ENCODE data around the gene ATP8B1. TPM values are rescaled to one million over a fixed set of nuclear protein-coding genes. Genes with fewer than 3 reads are reported as not detected.

The ATP8B1 gene
- total RNA-seq, 4 donors from 2014 or later, result 17.4 to 26.2 (median 23.4) TPM

GRCh38 chr18:57755473-57756067, 47.5 kb downstream of the ATP8B1 start:
- H3K27me3 ChIP-seq, result no peaks in the 10 kb centered on the region
- H3K9me3 ChIP-seq, result no peaks in the 10 kb centered on the region
- H3K36me3 ChIP-seq, result peaks cover 0 to 16% of the 10 kb centered on the region in 2 donors
- WGBS, 2 donors (ENCODE audit: low coverage in 1 of 2), result 82 to 89% methylated on average over 4 to 7 of the region's 7 CpGs
- H3K4me1 ChIP-seq, result peaks cover 0 to 6% (median 0%) of the 10 kb centered on the region in 3 donors
- TF ChIP-seq EP300 (IDR thresholded peaks at IDR 0.05) (no peak), POLR2A (IDR thresholded peaks at IDR 0.05) (no peak), POLR2AphosphoS5 (IDR thresholded peaks at IDR 0.05) (no peak)
- TF ChIP-seq, protein P1, sequence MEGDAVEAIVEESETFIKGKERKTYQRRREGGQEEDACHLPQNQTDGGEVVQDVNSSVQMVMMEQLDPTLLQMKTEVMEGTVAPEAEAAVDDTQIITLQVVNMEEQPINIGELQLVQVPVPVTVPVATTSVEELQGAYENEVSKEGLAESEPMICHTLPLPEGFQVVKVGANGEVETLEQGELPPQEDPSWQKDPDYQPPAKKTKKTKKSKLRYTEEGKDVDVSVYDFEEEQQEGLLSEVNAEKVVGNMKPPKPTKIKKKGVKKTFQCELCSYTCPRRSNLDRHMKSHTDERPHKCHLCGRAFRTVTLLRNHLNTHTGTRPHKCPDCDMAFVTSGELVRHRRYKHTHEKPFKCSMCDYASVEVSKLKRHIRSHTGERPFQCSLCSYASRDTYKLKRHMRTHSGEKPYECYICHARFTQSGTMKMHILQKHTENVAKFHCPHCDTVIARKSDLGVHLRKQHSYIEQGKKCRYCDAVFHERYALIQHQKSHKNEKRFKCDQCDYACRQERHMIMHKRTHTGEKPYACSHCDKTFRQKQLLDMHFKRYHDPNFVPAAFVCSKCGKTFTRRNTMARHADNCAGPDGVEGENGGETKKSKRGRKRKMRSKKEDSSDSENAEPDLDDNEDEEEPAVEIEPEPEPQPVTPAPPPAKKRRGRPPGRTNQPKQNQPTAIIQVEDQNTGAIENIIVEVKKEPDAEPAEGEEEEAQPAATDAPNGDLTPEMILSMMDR (IDR thresholded peaks at IDR 0.05), result no peak
- H3K27ac ChIP-seq, result no peak overlapping the region
- H3K4me3 ChIP-seq, result no peak overlapping the region
- ATAC-seq, result no peak

DNA sequence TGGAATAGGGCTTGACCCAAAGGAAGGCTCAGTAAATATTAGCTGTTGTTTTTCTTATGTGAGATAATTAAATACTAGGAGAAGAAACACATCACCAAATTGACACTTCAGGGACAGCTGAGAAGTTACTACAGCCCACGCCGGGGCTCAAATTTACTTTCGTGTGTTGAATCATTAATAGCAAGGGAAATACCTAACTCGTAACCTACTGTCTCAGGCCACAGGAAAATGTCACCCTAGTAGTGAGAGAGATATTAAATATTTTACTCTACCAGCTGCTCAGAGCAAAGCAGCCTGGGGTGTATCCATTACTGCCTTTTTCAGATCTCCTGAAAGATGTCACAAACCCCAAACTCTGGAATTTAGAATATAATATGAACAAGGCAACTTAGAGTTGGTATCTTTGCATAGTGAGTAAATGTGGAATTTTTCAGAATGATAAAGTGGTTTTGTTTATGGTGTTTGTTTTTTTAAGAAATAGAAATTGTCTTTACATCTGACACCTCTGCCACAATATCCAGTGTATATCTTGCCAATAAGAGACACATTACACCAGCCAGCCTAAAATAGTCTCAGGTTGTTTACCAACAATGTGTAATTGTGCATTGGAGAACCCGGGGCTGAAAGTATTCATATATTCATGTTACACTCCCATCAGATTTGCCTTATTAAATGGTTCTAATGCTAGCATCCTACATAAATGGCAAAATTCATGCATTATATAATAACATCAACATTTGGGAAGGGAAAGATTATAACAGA, 48.4 kb downstream of the ATP8B1 start:
- H3K9me3 ChIP-seq, result no peaks in the 10 kb centered on the region
- TF ChIP-seq EP300 (IDR thresholded peaks at IDR 0.05) (no peak), POLR2A (IDR thresholded peaks at IDR 0.05) (no peak), POLR2AphosphoS5 (IDR thresholded peaks at IDR 0.05) (no peak)
- TF ChIP-seq, protein P1 (IDR thresholded peaks at IDR 0.05), result no peak
- no peak overlapping the region for H3K27ac ChIP-seq
- H3K27me3 ChIP-seq, result no peaks in the 10 kb centered on the region
- 71 to 91% methylated on average over 4 to 5 of the region's 5 CpGs for WGBS, 2 donors (ENCODE audit: low coverage in 1 of 2)
- H3K4me1 ChIP-seq, result peaks cover 0 to 8% (median 0%) of the 10 kb centered on the region in 3 donors
- peaks cover 0 to 8% of the 10 kb centered on the region in 2 donors for H3K36me3 ChIP-seq
- H3K4me3 ChIP-seq, result no peak overlapping the region
- no peak for ATAC-seq

GRCh38 chr18:57753063-57753462, 50.1 kb downstream of the ATP8B1 start:
- no peak overlapping the region for H3K4me3 ChIP-seq
- ATAC-seq, result no peak
- H3K27ac ChIP-seq, result no peak overlapping the region
- peaks cover 0 to 25% (median 7%) of the 10 kb centered on the region in 3 donors for H3K4me1 ChIP-seq
- WGBS, 2 donors (ENCODE audit: low coverage in 1 of 2), result 0 to 86% methylated on average over 1 of the region's 1 CpG
- no peaks in the 10 kb centered on the region for H3K9me3 ChIP-seq
- H3K27me3 ChIP-seq, result no peaks in the 10 kb centered on the region
- TF ChIP-seq POLR2A (IDR thresholded peaks at IDR 0.05) (no peak), EP300 (IDR thresholded peaks at IDR 0.05) (no peak), POLR2AphosphoS5 (IDR thresholded peaks at IDR 0.05) (no peak)
- TF ChIP-seq, protein P1 (IDR thresholded peaks at IDR 0.05), result no peak
- H3K36me3 ChIP-seq, result peaks cover 0 to 6% of the 10 kb centered on the region in 2 donors

DNA sequence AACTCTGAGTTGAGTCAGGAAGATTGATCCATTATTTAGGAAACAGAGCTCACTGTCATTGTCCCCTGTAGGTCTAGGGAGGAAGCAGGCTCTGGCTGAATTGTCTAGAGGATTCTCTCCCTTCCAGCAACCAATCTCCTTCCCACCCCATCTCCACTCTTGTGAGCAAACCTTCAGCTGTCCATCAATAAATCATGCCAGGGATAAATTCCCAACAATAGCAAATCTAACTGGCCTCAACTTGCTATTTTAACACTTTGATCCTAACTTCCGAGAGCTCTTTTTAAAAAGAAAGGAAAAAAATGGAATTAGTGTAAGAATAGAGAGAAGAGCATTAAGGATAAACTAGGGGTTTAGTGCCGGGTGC, 53.5 kb downstream of the ATP8B1 start:
- Histone ChIP-seq H3K4me1 (peaks cover 0 to 54% (median 7%) of the 10 kb centered on the region in 3 donors), H3K27me3 (no peaks in the 10 kb centered on the region), H3K27ac (no peak overlapping the region), H3K36me3 (no peaks in the 10 kb centered on the region), H3K9me3 (no peaks in the 10 kb centered on the region), H3K4me3 (no peak overlapping the region)
- no peak for ATAC-seq
- no peak for TF ChIP-seq POLR2AphosphoS5 (IDR thresholded peaks at IDR 0.05)
- TF ChIP-seq POLR2A (IDR thresholded peaks at IDR 0.05), result no peak
- TF ChIP-seq, protein P1 (IDR thresholded peaks at IDR 0.05), result no peak
- TF ChIP-seq EP300 (IDR thresholded peaks at IDR 0.05), result no peak
- WGBS, 2 donors (ENCODE audit: low coverage in 1 of 2), result 93 to 100% methylated on average over 2 of the region's 2 CpGs
